SU-DHL-6 (cell line): Measurements from ENCODE around the gene JMJD7.

Source experiments
- H2AFZ ChIP-seq: fragments of 200-600 bp; sonication (generic); 2 replicates; pipeline ENCODE4 v1.6.1; 2014; ENCODE audit warnings: low read depth, mild to moderate bottlenecking, moderate library complexity, mixed read lengths, antibody characterized with exemption, low read length; ENCODE audit not compliant: severe bottlenecking
- H3F3A ChIP-seq: fragments of 200-600 bp; shearing (Covaris generic); 2 replicates; pipeline ENCODE4 v1.6.0; 2016; ENCODE audit warnings: antibody characterized with exemption, mild to moderate bottlenecking; ENCODE audit not compliant: insufficient read depth
- H3K27ac ChIP-seq: fragments of 200-600 bp; sonication (generic); 2 replicates; pipeline ENCODE4 v1.5.1; 2016; ENCODE audit warnings: low read depth, mild to moderate bottlenecking, low read length, moderate library complexity, mixed read lengths
- H3K27me3 ChIP-seq: fragments of 200-600 bp; sonication (generic), shearing (Covaris generic); 2 replicates; pipeline ENCODE4 v1.6.0; 2014; ENCODE audit warnings: mild to moderate bottlenecking, low read length
- H3K36me3 ChIP-seq: fragments of 200-600 bp; sonication (generic); 2 replicates; pipeline ENCODE4 v1.6.1; 2014; ENCODE audit warnings: mild to moderate bottlenecking, low read length, mixed read lengths
- H3K4me2 ChIP-seq: fragments of 300-600, 200-600 bp; shearing (Covaris generic), sonication (generic); 2 replicates; pipeline ENCODE4 v1.6.0; 2014; ENCODE audit warnings: low read length, low read depth, mild to moderate bottlenecking; ENCODE audit not compliant: poor library complexity, severe bottlenecking
- H3K4me3 ChIP-seq: fragments of 200-600 bp; sonication (generic); 2 replicates; pipeline ENCODE4 v1.5.1; 2014; ENCODE audit warnings: antibody characterized with exemption, low read length, mild to moderate bottlenecking, mixed read lengths; ENCODE audit not compliant: insufficient read depth, poor library complexity, severe bottlenecking
- H3K79me2 ChIP-seq: fragments of 200-600 bp; sonication (generic); 2 replicates; pipeline ENCODE4 v1.6.1; 2014; ENCODE audit warnings: mild to moderate bottlenecking, low read length, moderate library complexity; ENCODE audit not compliant: insufficient read depth
- H3K9ac ChIP-seq: fragments of 200-600 bp; sonication (generic); 2 replicates; pipeline ENCODE4 v1.7.0; 2014; ENCODE audit warnings: mild to moderate bottlenecking, low read length
- H3K9me2 ChIP-seq: fragments of 200-600 bp; sonication (generic); replicated peaks from 2 replicates; pipeline ENCODE4 v1.6.1; 2014; ENCODE audit warnings: low read length; ENCODE audit not compliant: insufficient read depth
- H3K9me3 ChIP-seq: fragments of 200-600 bp; sonication (generic); 2 replicates; pipeline ENCODE4 v1.6.1; 2014; ENCODE audit warnings: low read length, mixed read lengths; ENCODE audit not compliant: insufficient read depth
- H4K20me1 ChIP-seq: fragments of 200-600 bp; sonication (generic); 2 replicates; pipeline ENCODE4 v1.6.1; 2014; ENCODE audit warnings: low read depth, mild to moderate bottlenecking, antibody characterized with exemption, low read length, moderate library complexity, mixed read lengths
- EZH2phosphoT487 ChIP-seq: fragments of 200-600 bp; sonication (generic), shearing (Covaris generic); conservative IDR thresholded peaks from 2 replicates; pipeline ENCODE4 v1.6.1; 2018; ENCODE audit warnings: mild to moderate bottlenecking, antibody characterized with exemption, low read length, moderate library complexity, mixed read lengths
- TF ChIP-seq, protein P1 (sequence below): fragments of 200-600 bp; sonication (generic); IDR thresholded peaks from one replicate; pipeline ENCODE4 v1.5.1; 2017; ENCODE audit warnings: antibody characterized with exemption, mild to moderate bottlenecking, low read length, moderate library complexity; ENCODE audit not compliant: insufficient read depth, poor library complexity, severe bottlenecking

The JMJD7 gene

DNA sequence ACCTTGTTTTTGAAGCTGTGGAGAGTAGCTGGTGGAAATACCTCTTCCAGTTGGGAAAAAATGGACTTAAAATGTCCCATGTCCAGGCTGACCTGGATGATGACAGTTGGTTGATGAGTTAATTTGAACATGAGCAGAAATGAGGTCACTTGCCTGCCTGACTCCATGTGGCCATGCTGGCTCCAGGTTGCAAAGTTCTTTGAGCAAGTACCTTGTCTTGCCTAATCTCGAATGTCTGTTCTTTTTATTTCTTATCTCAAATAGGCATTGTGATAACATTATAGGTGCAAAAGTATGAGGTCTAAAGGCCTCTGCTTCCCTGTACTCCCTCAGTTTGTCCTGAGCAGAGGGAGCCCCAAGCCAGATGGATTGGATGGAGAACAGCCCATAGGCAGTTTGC is 44.6 kb upstream of the JMJD7 start:
- Histone ChIP-seq H3K9me2 (no peaks in the 10 kb centered on the region), H2AFZ (no peak overlapping the region), H3K4me3 (no peak overlapping the region), H3K9ac (no peak overlapping the region), H3K9me3 (no peaks in the 10 kb centered on the region), H4K20me1 (no peaks in the 10 kb centered on the region), H3K4me2 (peak overlapping the region; percentile 7), H3K79me2 (no peaks in the 10 kb centered on the region), H3K27me3 (no peaks in the 10 kb centered on the region), H3K36me3 (no peaks in the 10 kb centered on the region), H3F3A (no peaks in the 10 kb centered on the region), H3K27ac (peak overlapping the region; percentile 8; the same call in 1 of the 2 replicates)
- TF ChIP-seq, protein P1, sequence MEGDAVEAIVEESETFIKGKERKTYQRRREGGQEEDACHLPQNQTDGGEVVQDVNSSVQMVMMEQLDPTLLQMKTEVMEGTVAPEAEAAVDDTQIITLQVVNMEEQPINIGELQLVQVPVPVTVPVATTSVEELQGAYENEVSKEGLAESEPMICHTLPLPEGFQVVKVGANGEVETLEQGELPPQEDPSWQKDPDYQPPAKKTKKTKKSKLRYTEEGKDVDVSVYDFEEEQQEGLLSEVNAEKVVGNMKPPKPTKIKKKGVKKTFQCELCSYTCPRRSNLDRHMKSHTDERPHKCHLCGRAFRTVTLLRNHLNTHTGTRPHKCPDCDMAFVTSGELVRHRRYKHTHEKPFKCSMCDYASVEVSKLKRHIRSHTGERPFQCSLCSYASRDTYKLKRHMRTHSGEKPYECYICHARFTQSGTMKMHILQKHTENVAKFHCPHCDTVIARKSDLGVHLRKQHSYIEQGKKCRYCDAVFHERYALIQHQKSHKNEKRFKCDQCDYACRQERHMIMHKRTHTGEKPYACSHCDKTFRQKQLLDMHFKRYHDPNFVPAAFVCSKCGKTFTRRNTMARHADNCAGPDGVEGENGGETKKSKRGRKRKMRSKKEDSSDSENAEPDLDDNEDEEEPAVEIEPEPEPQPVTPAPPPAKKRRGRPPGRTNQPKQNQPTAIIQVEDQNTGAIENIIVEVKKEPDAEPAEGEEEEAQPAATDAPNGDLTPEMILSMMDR, result no peak
- TF ChIP-seq EZH2phosphoT487, result no peak

DNA sequence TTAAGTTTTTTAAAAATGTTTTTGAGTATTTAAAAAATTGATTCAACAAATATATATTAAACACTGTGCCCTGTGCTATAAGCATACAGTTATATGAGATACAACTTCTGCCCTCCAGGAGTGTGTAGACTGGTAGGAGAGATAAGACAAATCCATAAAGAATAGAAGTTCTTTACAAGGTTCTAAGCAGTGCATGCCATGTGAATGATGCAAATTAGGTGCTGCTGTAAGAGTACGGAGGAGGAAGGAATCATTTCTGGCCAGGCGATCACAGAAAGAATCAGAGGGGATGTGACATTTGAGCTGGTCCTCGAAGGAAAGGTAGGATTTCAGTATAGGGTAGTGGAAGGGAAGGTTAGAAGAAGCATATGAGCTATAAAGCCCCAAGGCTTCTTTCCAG is 39.6 kb upstream of the JMJD7 start:
- no peaks in the 10 kb centered on the region for H3K36me3 ChIP-seq
- H2AFZ ChIP-seq, result no peak overlapping the region
- no peak overlapping the region for H3K9ac ChIP-seq
- no peaks in the 10 kb centered on the region for H3K9me3 ChIP-seq
- no peaks in the 10 kb centered on the region for H3K79me2 ChIP-seq
- TF ChIP-seq, protein P1, result no peak
- TF ChIP-seq EZH2phosphoT487, result no peak
- H3K9me2 ChIP-seq, result no peaks in the 10 kb centered on the region
- no peaks in the 10 kb centered on the region for H4K20me1 ChIP-seq
- H3K27me3 ChIP-seq, result no peaks in the 10 kb centered on the region
- H3F3A ChIP-seq, result no peaks in the 10 kb centered on the region
- no peak overlapping the region for H3K4me3 ChIP-seq
- no peak overlapping the region for H3K27ac ChIP-seq
- no peak overlapping the region for H3K4me2 ChIP-seq

DNA sequence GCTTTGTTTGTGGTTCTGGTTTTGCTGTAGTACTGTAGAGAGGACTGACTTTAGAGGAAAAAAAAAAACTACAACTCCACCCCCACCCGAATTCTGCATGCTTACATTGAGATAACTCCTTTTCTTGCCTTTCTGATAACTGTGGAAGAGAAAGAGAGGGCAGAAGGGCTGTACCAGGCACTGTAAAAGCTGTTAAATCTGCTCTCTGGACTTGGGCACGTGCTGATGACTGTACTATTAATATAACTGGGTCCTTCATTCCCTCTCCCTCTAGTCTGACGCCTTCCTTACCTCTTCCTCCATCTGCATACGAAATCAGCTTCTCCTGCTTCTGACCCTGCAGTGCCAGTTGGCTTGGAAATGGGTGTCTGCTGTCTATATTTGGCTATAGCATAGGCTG is 38.7 kb upstream of the JMJD7 start:
- Histone ChIP-seq H2AFZ (no peak overlapping the region), H3K4me3 (no peak overlapping the region), H3K4me2 (no peak overlapping the region), H3K79me2 (no peaks in the 10 kb centered on the region), H3K36me3 (no peaks in the 10 kb centered on the region), H3K9me3 (no peaks in the 10 kb centered on the region), H3K9ac (no peak overlapping the region), H3K9me2 (no peaks in the 10 kb centered on the region), H4K20me1 (no peaks in the 10 kb centered on the region), H3K27me3 (no peaks in the 10 kb centered on the region), H3K27ac (no peak overlapping the region), H3F3A (no peaks in the 10 kb centered on the region)
- TF ChIP-seq EZH2phosphoT487, result no peak
- TF ChIP-seq, protein P1, result no peak

DNA sequence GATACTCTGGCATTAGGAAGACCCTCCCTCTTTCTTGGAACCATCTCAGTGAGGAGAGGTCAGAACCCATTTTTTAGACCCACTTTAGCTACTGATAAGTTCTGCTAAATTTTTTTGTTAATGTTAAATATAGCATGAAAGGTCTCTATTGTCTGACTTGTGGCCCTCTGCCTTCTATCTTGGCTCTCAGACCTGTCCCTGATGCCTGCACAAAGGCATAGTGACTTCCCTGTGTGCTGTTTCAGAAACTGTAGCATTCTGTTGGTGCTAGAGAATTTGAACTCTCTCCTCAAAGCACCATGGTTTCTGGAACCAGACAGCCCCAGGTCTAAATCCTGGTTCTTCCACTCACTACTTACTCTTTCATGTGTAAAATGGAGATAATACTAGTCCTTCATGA is 38.2 kb upstream of the JMJD7 start:
- Histone ChIP-seq H3K4me2 (no peak overlapping the region), H3K27me3 (no peaks in the 10 kb centered on the region), H2AFZ (no peak overlapping the region), H3K9ac (no peak overlapping the region), H3K79me2 (no peaks in the 10 kb centered on the region), H4K20me1 (no peaks in the 10 kb centered on the region), H3K9me2 (no peaks in the 10 kb centered on the region), H3K27ac (no peak overlapping the region), H3K36me3 (no peaks in the 10 kb centered on the region), H3K9me3 (no peaks in the 10 kb centered on the region), H3F3A (no peaks in the 10 kb centered on the region), H3K4me3 (no peak overlapping the region)
- TF ChIP-seq EZH2phosphoT487, result no peak
- TF ChIP-seq, protein P1, result no peak
